MM.1S (cell line): Measurements from ENCODE around the gene DSCAM.

Experiments used
- CTCF ChIP-seq: fragments of 300-600 bp; sonication (generic); IDR thresholded peaks from 2 replicates; pipeline ENCODE4 v1.5.1; 2016; ENCODE audit warnings: antibody characterized with exemption, low read length, mixed read lengths
- EZH2 ChIP-seq: fragments of 300-600 bp; sonication (generic); optimal IDR thresholded peaks from 2 replicates; pipeline ENCODE3; 2017; ENCODE audit warnings: low read depth, mild to moderate bottlenecking, antibody characterized with exemption, low read length, mixed read lengths
- EZH2phosphoT487 ChIP-seq: fragments of 300-600 bp; sonication (generic); IDR thresholded peaks from 2 replicates; pipeline ENCODE4 v1.6.1; 2018; ENCODE audit warnings: antibody characterized with exemption, low read length

GRCh38 chr21:40408561-40408960 lies 438.4 kb downstream of the DSCAM start:
- no peak for TF ChIP-seq CTCF
- TF ChIP-seq EZH2phosphoT487: no peak
- no peak for TF ChIP-seq EZH2
